ENCODE results near the gene SEMA5A.

- TF ChIP-seq, protein P1, sequence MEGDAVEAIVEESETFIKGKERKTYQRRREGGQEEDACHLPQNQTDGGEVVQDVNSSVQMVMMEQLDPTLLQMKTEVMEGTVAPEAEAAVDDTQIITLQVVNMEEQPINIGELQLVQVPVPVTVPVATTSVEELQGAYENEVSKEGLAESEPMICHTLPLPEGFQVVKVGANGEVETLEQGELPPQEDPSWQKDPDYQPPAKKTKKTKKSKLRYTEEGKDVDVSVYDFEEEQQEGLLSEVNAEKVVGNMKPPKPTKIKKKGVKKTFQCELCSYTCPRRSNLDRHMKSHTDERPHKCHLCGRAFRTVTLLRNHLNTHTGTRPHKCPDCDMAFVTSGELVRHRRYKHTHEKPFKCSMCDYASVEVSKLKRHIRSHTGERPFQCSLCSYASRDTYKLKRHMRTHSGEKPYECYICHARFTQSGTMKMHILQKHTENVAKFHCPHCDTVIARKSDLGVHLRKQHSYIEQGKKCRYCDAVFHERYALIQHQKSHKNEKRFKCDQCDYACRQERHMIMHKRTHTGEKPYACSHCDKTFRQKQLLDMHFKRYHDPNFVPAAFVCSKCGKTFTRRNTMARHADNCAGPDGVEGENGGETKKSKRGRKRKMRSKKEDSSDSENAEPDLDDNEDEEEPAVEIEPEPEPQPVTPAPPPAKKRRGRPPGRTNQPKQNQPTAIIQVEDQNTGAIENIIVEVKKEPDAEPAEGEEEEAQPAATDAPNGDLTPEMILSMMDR (IDR thresholded peaks at IDR 0.05), result no peak
- no peak for TF ChIP-seq POLR2A (IDR thresholded peaks at IDR 0.05)
Observed at GRCh38 chr5:9239626-9240025, 306.2 kb downstream of the SEMA5A start.

All from uterus (tissue), 2 donors.